Neural cell (in vitro differentiated cells): ENCODE measurements around the gene PXMP2.

Experiments
- CTCF ChIP-seq: fragments of 450-650 bp; IDR thresholded peaks from 2 replicates; pipeline ENCODE4 v1.5.1; 2014; ENCODE audit warnings: antibody characterized with exemption, mild to moderate bottlenecking, moderate library complexity; ENCODE audit not compliant: poor library complexity, severe bottlenecking
- POLR2AphosphoS5 ChIP-seq: IDR thresholded peaks from 2 replicates; pipeline ENCODE4 v1.6.1; 2012

- TF ChIP-seq POLR2AphosphoS5 (no peak), CTCF (no peak)
These were observed 1.8 kb downstream of the PXMP2 start for GRCh38 chr12:132689227-132689626.
